T1000 (cell line): ENCODE data around the gene FBXL17.

ENCODE experiments used
- DNase-seq: peaks from one replicate; lab custom pipeline; 2025; ENCODE audit warnings: mixed read lengths; lab: John Stamatoyannopoulos, UW

Gene FBXL17

DNA sequence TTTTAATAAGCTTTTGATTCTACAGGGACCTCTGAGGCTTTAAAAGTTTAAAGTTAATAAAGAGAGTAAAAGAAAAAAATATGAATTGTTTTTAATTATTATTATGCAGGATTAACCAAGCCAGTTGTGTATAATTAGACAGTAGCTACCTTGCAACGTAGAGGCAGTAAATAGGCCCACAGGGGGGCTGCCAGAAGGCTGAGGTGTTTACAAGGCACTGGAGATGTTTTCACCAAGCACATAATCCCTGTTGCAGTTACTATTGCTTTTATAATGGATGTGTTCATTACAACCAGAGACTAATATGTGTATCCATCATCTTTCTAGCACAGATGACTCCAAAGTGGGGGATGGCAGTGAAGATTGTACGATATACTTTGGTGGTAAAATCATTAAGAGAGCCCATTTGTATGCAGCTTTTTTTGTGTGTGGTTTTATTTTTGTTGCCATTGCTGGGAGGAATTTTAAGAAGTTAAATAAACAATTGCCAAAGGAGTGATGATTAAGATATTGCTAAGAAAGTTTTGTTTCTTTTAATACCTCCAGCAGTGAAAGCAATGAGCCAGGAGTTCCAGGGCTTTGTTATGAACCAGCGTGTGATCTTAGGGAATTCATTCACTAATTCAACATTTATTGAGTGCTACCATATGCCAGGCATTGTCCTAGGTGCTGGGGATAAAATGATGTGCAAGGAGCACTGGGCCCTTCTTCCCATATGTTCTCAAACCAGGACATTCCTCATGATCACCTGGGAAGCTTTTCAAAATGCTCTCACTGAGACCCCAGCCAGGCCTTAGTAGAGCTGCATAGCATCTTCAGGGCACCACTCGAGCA lies 572.5 kb downstream of the FBXL17 start:
- no peak for DNase-seq
